Tibial nerve (tissue), 4 donors: ENCODE data around the gene KCNK10. TPM values are rescaled to one million over a fixed set of nuclear protein-coding genes. Genes with fewer than 3 reads are reported as not detected.

Source experiments
- DNase-seq, 2 donors: peaks; one replicate each; pipeline ENCODE4 v3.0.0-alpha.2; 2019; ENCODE audit warnings: low spot score in 2 of 2
- H3K27ac ChIP-seq, 4 donors: fragments of 200-600 bp; sonication (generic) in 3 of 4; one replicate each; pipeline ENCODE4 v1.5.1; 2017 to 2019; ENCODE audit warnings: mild to moderate bottlenecking in 1 of 4
- H3K27me3 ChIP-seq, 2 donors: fragments of 200-600 bp; sonication (generic) in 1 of 2; one replicate each; pipeline versions ENCODE4 v1.5.1 to v1.6.0; 2017 to 2019
- H3K36me3 ChIP-seq, 3 donors: fragments of 200-600 bp; sonication (generic); one replicate each; pipeline ENCODE4 v1.5.1; 2018 to 2019
- H3K4me1 ChIP-seq, 4 donors: fragments of 200-600 bp; sonication (generic) in 3 of 4; one replicate each; pipeline ENCODE4 v1.5.1; 2017 to 2019
- H3K4me3 ChIP-seq, 4 donors: fragments of 200-600 bp; sonication (generic) in 3 of 4; one replicate each; pipeline ENCODE4 v1.5.1; 2017 to 2019; ENCODE audit warnings: mild to moderate bottlenecking in 1 of 4, moderate library complexity in 1 of 4
- H3K9me3 ChIP-seq, 4 donors: fragments of 200-600 bp; sonication (generic) in 3 of 4; one replicate each; pipeline ENCODE4 v1.5.1; 2017 to 2019
- EP300 ChIP-seq, 2 donors: sonication (generic); formaldehyde crosslinking; IDR thresholded peaks; one replicate each; pipeline ENCODE4 v1.6.1; 2017; ENCODE audit warnings: antibody characterized with exemption in 2 of 2, mild to moderate bottlenecking in 1 of 2
- POLR2A ChIP-seq, 2 donors: fragments of 450-650 bp; IDR thresholded peaks; one replicate each; pipeline ENCODE4 v1.6.1; 2017; ENCODE audit warnings: antibody characterized with exemption in 2 of 2, mild to moderate bottlenecking in 2 of 2, moderate library complexity in 2 of 2
- WGBS, 2 donors: methylation state at CpG; one replicate each; pipeline ENCODE4 v1.1.5; 2018; 5-methylcytosine and 5-hydroxymethylcytosine counted together
- total RNA-seq, 4 donors: library from RNA; depleted of rRNA; stranded (reverse); fragments of >200 nt; gene quantifications; one replicate each; pipeline ENCODE4 v1.1.0, GENCODE V29; 2016
- TF ChIP-seq, protein P1 (sequence below), 5 experiments: fragments of 200-600 bp in 3 of 5; fragments of 450-650 bp in 2 of 5; sonication (generic) in 3 of 5; IDR thresholded peaks; one replicate each; pipeline ENCODE4 v1.5.1; 2016 to 2019; ENCODE audit warnings: antibody characterized with exemption in 5 of 5, mild to moderate bottlenecking in 3 of 5, moderate library complexity in 2 of 5

The KCNK10 gene
- total RNA-seq, 4 donors from 2014 or later: not detected

DNA sequence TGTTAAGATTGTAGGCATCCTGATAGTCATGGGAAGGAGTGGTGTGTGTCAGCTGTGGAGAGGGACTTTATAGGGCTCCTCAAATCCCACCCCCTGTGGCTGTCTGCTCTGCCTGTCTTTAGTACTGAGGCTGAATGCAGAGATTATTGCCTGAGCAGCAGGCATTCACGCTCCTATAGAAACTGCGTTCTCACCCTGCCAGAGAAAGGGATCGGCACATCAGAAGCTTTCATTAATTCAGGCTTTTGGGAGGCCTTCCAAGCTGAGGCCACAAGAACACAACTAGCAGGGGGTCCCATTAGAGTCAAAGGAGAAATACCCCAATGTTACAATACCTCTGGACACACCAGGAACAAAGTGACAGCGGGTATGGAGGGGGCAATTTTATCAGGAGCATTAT is 12.6 kb downstream of the KCNK10 start:
- TF ChIP-seq POLR2A (IDR thresholded peaks at IDR 0.05): no peak
- TF ChIP-seq, protein P1, sequence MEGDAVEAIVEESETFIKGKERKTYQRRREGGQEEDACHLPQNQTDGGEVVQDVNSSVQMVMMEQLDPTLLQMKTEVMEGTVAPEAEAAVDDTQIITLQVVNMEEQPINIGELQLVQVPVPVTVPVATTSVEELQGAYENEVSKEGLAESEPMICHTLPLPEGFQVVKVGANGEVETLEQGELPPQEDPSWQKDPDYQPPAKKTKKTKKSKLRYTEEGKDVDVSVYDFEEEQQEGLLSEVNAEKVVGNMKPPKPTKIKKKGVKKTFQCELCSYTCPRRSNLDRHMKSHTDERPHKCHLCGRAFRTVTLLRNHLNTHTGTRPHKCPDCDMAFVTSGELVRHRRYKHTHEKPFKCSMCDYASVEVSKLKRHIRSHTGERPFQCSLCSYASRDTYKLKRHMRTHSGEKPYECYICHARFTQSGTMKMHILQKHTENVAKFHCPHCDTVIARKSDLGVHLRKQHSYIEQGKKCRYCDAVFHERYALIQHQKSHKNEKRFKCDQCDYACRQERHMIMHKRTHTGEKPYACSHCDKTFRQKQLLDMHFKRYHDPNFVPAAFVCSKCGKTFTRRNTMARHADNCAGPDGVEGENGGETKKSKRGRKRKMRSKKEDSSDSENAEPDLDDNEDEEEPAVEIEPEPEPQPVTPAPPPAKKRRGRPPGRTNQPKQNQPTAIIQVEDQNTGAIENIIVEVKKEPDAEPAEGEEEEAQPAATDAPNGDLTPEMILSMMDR (IDR thresholded peaks at IDR 0.05): no peak
- no peaks in the 10 kb centered on the region for H3K9me3 ChIP-seq
- no peaks in the 10 kb centered on the region for H3K36me3 ChIP-seq
- no peak overlapping the region for H3K27ac ChIP-seq
- no peaks in the 10 kb centered on the region for H3K27me3 ChIP-seq
- H3K4me3 ChIP-seq: no peak overlapping the region
- DNase-seq: no peak
- WGBS, 2 donors: 22 to 30% methylated on average over 4 of the region's 4 CpGs
- no peaks in the 10 kb centered on the region for H3K4me1 ChIP-seq

DNA sequence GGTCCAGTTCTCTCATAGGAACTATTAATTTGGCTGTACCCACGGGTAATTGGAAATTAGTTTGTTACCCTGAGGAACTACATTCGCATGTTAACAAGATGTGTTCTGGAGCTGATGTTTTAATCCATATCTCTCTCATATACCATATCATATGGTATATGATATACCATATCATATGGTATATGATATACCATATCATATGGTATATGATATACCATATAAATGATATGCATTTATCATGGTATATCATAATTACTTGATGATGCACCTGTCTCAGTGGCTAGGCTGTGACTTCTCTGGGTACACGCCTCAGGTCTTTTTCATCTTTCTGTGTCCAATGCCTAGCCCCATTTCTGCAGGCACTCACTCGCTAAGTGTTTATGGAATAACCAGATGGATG is 13.0 kb downstream of the KCNK10 start:
- no peaks in the 10 kb centered on the region for H3K27me3 ChIP-seq
- no peaks in the 10 kb centered on the region for H3K9me3 ChIP-seq
- TF ChIP-seq EP300 (IDR thresholded peaks at IDR 0.05) (no peak), POLR2A (IDR thresholded peaks at IDR 0.05) (no peak)
- TF ChIP-seq, protein P1 (IDR thresholded peaks at IDR 0.05): no peak
- DNase-seq: no peak
- H3K4me1 ChIP-seq: no peaks in the 10 kb centered on the region
- no peaks in the 10 kb centered on the region for H3K36me3 ChIP-seq
- no peak overlapping the region for H3K4me3 ChIP-seq
- 81 to 84% methylated on average over 4 of the region's 4 CpGs for WGBS, 2 donors
- H3K27ac ChIP-seq: no peak overlapping the region

DNA sequence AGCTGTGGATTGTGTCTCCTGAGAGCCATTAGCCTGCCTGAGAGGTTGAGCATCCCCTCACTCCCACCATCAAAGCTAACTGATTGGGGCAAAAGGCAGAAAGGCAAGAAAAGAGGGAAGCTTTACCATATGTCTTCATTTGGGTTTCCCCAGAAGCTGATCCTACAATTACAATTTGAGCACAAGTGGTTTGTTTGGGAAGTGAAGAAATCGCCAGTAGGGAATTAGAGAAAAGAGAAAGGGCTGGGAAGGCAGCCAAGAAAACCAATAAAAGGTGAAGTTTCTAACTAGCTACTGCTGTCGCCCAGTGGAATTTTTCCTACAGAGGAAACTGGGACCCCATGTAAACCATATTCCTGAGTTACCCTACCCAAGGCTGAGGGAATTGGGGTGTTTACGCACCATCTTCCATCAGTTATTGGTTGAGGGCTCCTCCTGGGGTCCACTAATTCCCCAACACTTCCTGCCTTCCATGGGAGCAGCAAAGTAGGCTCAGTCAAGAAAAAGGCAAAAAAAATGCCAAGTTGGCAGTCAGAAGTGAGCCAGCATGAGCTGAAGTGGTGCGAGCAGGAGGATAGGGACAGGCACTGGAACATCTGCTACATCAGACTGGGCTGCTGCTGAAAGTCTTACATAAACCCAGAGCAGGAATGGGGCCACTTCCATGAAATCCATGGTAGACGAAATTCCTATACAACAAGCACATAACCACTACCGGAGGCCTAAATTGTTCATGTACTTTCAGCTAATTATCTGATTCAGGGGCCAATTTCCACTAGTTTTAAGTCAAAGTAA is 17.3 kb downstream of the KCNK10 start:
- H3K4me3 ChIP-seq: no peak overlapping the region
- no peaks in the 10 kb centered on the region for H3K27me3 ChIP-seq
- no peaks in the 10 kb centered on the region for H3K4me1 ChIP-seq
- DNase-seq: no peak
- WGBS, 2 donors: 69 to 76% methylated on average over 6 of the region's 6 CpGs
- TF ChIP-seq, protein P1 (IDR thresholded peaks at IDR 0.05): no peak
- TF ChIP-seq EP300 (IDR thresholded peaks at IDR 0.05) (no peak), POLR2A (IDR thresholded peaks at IDR 0.05) (no peak)
- H3K9me3 ChIP-seq: no peaks in the 10 kb centered on the region
- no peaks in the 10 kb centered on the region for H3K36me3 ChIP-seq
- no peak overlapping the region for H3K27ac ChIP-seq

DNA sequence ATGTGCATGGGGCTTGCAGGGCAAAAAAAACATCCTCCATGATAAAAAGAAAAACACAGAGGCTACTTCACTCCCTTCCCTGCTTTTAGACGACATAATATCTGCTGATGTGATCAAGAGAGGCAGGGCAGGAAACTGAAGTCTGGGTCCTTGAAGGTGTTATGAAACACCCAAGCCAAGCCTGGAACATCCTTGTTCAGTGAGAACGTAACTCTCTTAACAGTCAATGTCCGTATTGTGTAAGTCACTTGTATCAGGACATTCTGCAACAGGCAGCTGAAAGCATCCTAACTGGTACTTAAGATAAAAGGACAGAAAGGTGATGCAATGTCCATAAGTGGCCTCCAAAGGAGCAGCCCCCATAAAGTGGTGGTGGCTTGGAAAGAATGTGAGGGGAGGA is 20.0 kb downstream of the KCNK10 start:
- H3K27ac ChIP-seq: no peak overlapping the region
- H3K36me3 ChIP-seq: no peaks in the 10 kb centered on the region
- H3K9me3 ChIP-seq: no peaks in the 10 kb centered on the region
- DNase-seq: no peak
- H3K27me3 ChIP-seq: no peaks in the 10 kb centered on the region
- TF ChIP-seq, protein P1 (IDR thresholded peaks at IDR 0.05): no peak
- TF ChIP-seq EP300 (IDR thresholded peaks at IDR 0.05) (no peak), POLR2A (IDR thresholded peaks at IDR 0.05) (no peak)
- H3K4me1 ChIP-seq: no peaks in the 10 kb centered on the region
- 75 to 86% methylated on average over 3 of the region's 3 CpGs for WGBS, 2 donors
- no peak overlapping the region for H3K4me3 ChIP-seq

DNA sequence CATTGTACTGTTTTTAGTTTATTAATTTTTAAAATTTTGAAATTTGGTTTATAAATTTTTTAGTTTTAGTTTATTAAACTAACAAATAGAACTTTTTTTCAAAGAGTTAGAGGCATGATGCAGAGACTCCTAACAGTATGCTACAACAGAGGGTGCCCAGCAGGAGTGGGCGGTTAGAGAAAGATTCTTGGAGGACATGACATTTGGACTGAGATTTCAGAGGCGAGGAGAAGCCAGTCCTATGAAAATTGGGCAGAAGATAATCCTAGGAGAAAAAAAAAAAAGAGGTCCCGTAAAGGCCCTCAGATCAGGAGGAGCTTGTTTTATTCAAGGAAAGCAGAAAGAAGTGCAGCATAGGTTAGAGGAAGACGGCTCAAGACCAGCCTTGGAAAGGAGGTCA is 21.7 kb downstream of the KCNK10 start:
- Histone ChIP-seq H3K4me3 (no peak overlapping the region), H3K27me3 (no peaks in the 10 kb centered on the region), H3K9me3 (no peaks in the 10 kb centered on the region), H3K36me3 (no peaks in the 10 kb centered on the region), H3K4me1 (no peaks in the 10 kb centered on the region), H3K27ac (no peak overlapping the region)
- TF ChIP-seq, protein P1 (IDR thresholded peaks at IDR 0.05): no peak
- TF ChIP-seq EP300 (IDR thresholded peaks at IDR 0.05) (no peak), POLR2A (IDR thresholded peaks at IDR 0.05) (no peak)
- 63 to 74% methylated on average over 4 of the region's 4 CpGs for WGBS, 2 donors
- no peak for DNase-seq
